Right cardiac atrium (tissue), 5 donors: ENCODE data around the gene FYN. TPM values are rescaled to one million over a fixed set of nuclear protein-coding genes. Genes with fewer than 3 reads are reported as not detected.

Source experiments
- ATAC-seq, 2 donors: fragments of 200-7000 bp; cut with Tn5 transposase; one replicate each; pipeline versions ENCODE4 v1.8.0 to v1.9.1; 2020; ENCODE audit warnings: moderate library complexity in 2 of 2, mild to moderate bottlenecking in 1 of 2
- DNase-seq, 3 donors: peaks; one replicate each; pipeline ENCODE4 v3.0.0-alpha.2; 2020
- H3K27ac ChIP-seq: one replicate; pipeline ENCODE4 v1.5.1; 2013; ENCODE audit warnings: mild to moderate bottlenecking, low read length, control low read depth, moderate library complexity
- H3K27me3 ChIP-seq: one replicate; pipeline ENCODE4 v1.6.1; 2013; ENCODE audit not compliant: control insufficient read depth, insufficient read depth
- H3K4me1 ChIP-seq: one replicate; pipeline ENCODE4 v1.6.1; 2013; ENCODE audit warnings: low read length; ENCODE audit not compliant: control insufficient read depth, insufficient read depth
- H3K4me3 ChIP-seq: one replicate; pipeline ENCODE4 v1.5.1; 2013; ENCODE audit warnings: low read length, control low read depth
- H3K9me3 ChIP-seq: one replicate; pipeline ENCODE4 v1.6.1; 2013; ENCODE audit warnings: low read length; ENCODE audit not compliant: control insufficient read depth
- WGBS: extraction: QIAGEN DNeasy Blood & Tissue Kit; methylation state at CpG from one replicate; pipeline ENCODE4 v1.1.7; 2013; 5-methylcytosine and 5-hydroxymethylcytosine counted together
- intact Hi-C, 4 donors: fragments of 100-400 bp; cut with DNase I; formaldehyde crosslinking; loops; one replicate each; pipeline versions ENCODE4 v1.11.0 to v1.14.0; 2022 to 2023
- polyA plus RNA-seq: library from polyadenylated mRNA; stranded (reverse); fragments of 200-250 nt; gene quantifications from one replicate; pipeline ENCODE4 v1.2.3, GENCODE V29; 2013
- total RNA-seq, 4 donors: library from RNA; stranded (reverse); fragmentation: NEBNext Ultra II Directional; extraction: Animal tissue kit (Norgen Biotek cat#: 25700); gene quantifications; one replicate each; pipeline ENCODE4 v1.2.1, GENCODE V29; 2021
- donor health status: healthy with polysubstance abuse.
- donor health status: DM: no; HTN: yes; CAD: no.
- donor health status: DM: no; HTN: no; CAD: no.
- donor health status: DM: no; HTN: yes; CAD: no; lungs with severe emphysema.
- donor health status: DM: yes; HTN: yes; CAD: no.

FYN gene
- total and polyA plus RNA-seq, 5 donors = 29.8 to 76.6 (median 73.3) TPM

DNA sequence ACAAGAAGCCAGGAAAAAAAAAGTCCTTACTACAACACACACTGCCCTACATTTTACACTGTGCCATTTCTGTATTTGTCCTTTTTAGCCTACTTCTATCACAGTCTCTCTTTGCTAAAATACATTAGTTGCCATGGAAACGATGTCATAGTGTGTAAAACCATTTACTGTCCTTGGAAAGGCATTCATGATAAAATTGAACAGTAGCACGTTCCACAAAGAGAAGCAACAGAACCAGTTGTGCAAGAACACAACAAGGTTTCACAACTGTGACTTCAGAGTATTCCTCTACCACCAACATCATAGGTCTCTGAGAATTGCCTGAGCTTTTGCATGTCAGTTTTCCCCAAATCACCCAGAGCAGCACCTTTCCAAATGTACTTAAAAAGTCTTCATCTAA is 20.5 kb downstream of the FYN start:
- Histone ChIP-seq H3K9me3 (no peaks in the 10 kb centered on the region), H3K27me3 (no peaks in the 10 kb centered on the region), H3K4me1 (peaks cover 30% of the 10 kb centered on the region), H3K27ac (no peak overlapping the region), H3K4me3 (no peak overlapping the region)
- WGBS = 47% methylated on average over 2 of the region's 2 CpGs
- intact Hi-C loops = loop anchor here in 1 of 4 donors (10.0 kb wide), 1 partner anchor 58 kb away; no protein-coding TSS in a partner anchor
- ATAC-seq (peak; percentile 9 to 29), DNase-seq (no peak)

DNA sequence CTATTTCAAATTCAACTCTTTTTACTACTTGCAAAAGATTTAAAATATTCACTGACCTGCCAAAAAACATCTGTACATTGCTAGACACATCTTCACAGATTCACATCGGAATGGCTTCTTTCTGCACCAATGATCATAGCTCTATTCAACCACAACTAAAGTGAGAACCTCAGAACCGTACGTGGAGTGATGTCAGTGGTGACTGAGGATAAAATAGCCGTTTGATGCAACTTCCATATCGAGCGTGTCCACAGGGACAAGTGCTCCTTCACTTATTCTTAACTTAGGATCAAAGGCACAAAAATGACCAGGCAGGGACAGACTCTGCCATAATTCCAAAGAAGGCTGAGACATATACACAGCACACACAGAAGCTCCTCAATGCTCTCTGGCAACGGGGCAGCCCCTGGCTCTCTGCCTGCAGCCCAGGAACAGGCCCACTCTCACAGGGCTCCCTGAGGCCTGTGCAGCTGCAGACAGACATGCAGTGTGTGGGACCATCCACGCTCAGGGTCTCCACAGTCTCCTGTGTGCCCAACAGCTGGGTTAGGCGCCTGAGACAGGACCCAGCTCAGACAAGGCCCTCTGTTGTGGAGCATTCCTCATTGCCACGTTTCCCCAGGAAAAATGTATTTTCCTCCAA is 22.8 kb downstream of the FYN start:
- peaks cover 40% of the 10 kb centered on the region for H3K4me1 ChIP-seq
- intact Hi-C loops = loop anchor here in 1 of 4 donors (10.0 kb wide), 1 partner anchor 56 kb away; no protein-coding TSS in a partner anchor
- ATAC-seq (peak in 1 of 2 donors; percentile 47), DNase-seq (peak; percentile 46 to 80 (median 75))
- H3K27ac ChIP-seq = peak overlapping the region; percentile 44
- H3K4me3 ChIP-seq = no peak overlapping the region
- WGBS = 48% methylated on average over 10 of the region's 10 CpGs
- no peaks in the 10 kb centered on the region for H3K27me3 ChIP-seq
- H3K9me3 ChIP-seq = no peaks in the 10 kb centered on the region

DNA sequence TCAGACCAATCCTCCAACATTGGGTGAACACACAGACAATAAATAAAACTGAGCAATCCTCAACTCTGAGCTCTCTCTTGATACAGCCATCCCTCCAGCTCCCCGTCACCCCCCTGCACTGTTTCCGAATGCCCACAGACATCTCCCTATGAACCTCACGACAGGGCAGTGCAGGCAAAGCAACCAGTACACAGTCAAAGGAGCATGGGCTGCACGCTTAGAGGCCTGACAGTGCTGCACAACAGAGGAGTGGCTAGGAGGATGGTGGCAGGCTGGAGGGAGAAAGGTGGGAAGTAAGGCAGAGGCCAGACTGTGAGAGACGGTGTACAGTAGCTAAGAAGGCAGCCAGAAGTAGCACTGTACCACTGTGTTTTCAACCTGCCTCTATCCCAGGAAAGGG is 24.0 kb downstream of the FYN start:
- peaks cover 44% of the 10 kb centered on the region for H3K4me1 ChIP-seq
- ATAC-seq = peak; percentile 6 to 23
- WGBS = 62% methylated on average over 5 of the region's 5 CpGs
- no peak for DNase-seq
- no peaks in the 10 kb centered on the region for H3K27me3 ChIP-seq
- no peak overlapping the region for H3K4me3 ChIP-seq
- peak overlapping the region; percentile 1 for H3K27ac ChIP-seq
- H3K9me3 ChIP-seq = no peaks in the 10 kb centered on the region
- intact Hi-C loops = no loop called here

DNA sequence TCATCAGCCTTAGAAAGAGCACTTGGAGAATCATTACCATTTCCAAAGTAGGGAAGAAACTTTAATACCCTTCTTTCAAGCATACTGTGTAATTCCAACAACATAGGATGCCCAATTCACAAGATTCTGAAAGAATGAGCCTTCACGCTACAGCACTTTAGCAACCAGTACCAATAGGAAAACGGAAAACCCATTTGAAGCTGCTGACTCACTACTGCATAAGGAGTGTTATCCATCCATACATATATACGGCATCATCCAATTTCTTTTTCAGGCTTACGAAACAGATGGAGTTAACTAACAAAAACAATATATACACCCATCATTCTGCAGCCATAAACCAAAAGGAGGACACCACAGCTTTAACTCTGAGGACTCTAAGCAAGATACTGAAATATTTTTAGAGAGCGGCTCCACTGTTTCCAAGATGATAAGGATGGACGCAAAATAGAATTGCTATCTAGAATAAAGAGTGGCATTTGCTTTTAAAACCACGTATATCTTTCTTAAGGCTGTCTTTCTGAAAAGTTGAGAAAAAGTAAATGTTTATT is 24.9 kb downstream of the FYN start:
- intact Hi-C loops = no loop called here
- no peak for ATAC-seq
- DNase-seq = no peak
- 45% methylated on average over 7 of the region's 7 CpGs for WGBS
- Histone ChIP-seq H3K27me3 (no peaks in the 10 kb centered on the region), H3K4me3 (no peak overlapping the region), H3K4me1 (peaks cover 39% of the 10 kb centered on the region), H3K27ac (no peak overlapping the region), H3K9me3 (no peaks in the 10 kb centered on the region)

DNA sequence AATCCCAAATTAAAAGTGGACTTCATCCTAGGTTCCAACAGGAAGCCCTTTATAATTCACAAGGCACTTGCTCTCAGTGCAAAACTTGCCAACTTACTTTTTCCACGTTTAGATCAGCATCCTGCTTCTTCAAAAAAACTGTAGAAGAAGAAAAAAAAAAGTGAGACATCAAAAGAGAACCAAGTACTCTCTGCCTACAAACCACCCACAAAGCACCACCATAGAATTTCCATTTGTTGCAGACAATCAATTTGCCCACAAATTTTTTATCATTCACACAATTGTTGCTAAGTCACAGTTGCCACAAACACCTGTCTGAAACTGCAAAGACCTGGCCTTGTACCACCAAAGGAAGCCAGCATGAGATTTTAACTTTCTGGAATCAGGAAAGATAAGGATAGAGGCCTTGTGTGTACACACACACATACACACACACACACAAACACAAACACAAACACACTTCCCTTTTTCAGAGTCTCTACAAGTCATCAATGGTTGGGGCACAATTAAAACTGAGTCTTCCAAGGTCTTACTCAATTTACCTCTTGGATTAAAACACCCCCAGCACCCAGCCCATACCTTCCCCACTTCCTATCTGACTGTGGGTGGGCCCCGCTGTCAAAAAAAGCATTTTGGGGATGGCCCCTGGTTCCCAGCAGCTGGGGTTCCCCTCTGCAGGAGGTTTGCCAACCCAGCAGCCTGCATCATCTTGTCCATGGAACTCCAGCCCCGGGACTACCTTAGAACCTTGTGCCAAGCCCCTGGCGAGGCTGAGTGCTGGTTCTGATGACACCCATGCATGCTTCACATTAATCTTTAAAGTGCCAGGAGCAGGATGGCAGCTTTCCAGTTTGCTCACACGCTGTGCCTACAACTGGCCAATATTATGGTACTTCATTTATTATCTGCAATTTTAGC is 26.5 kb downstream of the FYN start:
- 46% methylated on average over 5 of the region's 5 CpGs for WGBS
- DNase-seq (peak; percentile 44 to 80 (median 76)), ATAC-seq (peak; percentile 20 to 31)
- Histone ChIP-seq H3K4me1 (peaks cover 42% of the 10 kb centered on the region), H3K27me3 (no peaks in the 10 kb centered on the region), H3K9me3 (no peaks in the 10 kb centered on the region), H3K27ac (no peak overlapping the region), H3K4me3 (no peak overlapping the region)
- intact Hi-C loops = no loop called here

DNA sequence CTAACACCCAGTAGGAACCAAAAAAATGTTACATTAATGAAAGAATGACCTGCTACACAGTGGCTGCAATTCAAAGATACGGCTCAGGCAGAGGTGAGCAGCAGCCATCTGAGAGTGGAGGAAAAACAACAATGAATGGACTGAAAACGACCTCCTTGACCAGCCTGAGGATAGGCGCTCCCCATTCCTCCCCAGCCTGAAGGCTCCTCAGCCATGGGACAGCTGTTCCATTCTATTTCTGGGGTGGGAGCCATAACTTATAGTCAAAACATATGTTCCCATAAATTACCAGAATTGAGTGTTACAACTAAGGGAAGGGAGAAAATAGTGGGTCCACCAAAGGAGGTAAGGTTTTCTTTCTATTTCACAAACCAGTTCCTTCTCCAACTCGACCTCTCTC is 27.2 kb downstream of the FYN start:
- DNase-seq (no peak), ATAC-seq (no peak)
- Histone ChIP-seq H3K4me3 (no peak overlapping the region), H3K4me1 (peaks cover 42% of the 10 kb centered on the region), H3K27me3 (no peaks in the 10 kb centered on the region), H3K9me3 (no peaks in the 10 kb centered on the region), H3K27ac (peak overlapping the region; percentile 13)
- intact Hi-C loops = no loop called here
- 74% methylated on average over 4 of the region's 4 CpGs for WGBS

DNA sequence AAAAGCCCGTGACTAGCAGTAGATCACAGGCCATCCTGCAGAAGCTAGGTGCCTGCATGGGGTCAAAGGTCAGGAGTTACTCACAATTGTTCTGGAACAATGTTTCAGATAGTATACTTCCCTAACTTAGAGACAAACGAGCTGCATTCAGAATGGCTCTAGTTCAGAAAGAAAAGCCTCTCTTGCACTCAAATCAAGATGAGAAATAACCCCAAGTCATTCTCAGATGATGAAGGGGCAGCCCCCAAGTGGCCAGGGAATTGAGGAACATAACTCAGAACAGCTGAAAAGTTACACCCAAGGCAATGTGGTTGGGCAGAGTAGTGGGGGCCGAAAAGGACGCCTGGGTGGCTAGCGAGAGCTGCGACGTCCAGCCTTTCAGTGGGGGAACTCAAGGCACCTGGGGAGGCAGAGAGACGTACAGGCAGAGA is 27.8 kb downstream of the FYN start:
- no peak for ATAC-seq
- WGBS = 77% methylated on average over 8 of the region's 8 CpGs

DNA sequence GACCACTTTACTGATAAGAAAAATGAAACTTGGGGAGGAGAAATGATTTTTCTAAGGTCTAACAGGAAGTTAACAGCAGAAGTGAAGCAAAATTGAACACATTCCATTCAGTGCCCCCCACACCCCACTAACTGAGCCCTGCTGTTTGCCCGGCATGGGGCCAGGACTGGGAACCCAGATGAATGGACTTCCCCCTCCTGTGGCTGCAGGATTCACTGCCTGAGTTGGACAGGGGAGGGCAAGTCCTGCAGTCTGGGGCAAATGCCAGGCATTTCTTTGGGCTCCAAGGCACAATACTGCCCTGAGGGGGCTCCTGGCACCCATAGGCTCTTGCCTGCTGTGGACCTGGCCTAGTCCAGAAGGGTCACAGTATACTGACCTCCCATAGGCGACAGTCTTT is 28.3 kb downstream of the FYN start:
- Histone ChIP-seq H3K9me3 (no peaks in the 10 kb centered on the region), H3K27ac (no peak overlapping the region), H3K4me3 (no peak overlapping the region), H3K4me1 (peaks cover 34% of the 10 kb centered on the region), H3K27me3 (no peaks in the 10 kb centered on the region)
- intact Hi-C loops = no loop called here
- 48% methylated on average over 2 of the region's 2 CpGs for WGBS
- ATAC-seq (peak in 1 of 2 donors; percentile 7), DNase-seq (peak; percentile 20 to 63 (median 57))

More for the DNA sequence above, 27.8 kb downstream of the FYN start:
- DNase-seq = no peak
- Histone ChIP-seq H3K4me1 (peaks cover 36% of the 10 kb centered on the region), H3K9me3 (no peaks in the 10 kb centered on the region), H3K4me3 (no peak overlapping the region), H3K27me3 (no peaks in the 10 kb centered on the region), H3K27ac (no peak overlapping the region)
- intact Hi-C loops = no loop called here

DNA sequence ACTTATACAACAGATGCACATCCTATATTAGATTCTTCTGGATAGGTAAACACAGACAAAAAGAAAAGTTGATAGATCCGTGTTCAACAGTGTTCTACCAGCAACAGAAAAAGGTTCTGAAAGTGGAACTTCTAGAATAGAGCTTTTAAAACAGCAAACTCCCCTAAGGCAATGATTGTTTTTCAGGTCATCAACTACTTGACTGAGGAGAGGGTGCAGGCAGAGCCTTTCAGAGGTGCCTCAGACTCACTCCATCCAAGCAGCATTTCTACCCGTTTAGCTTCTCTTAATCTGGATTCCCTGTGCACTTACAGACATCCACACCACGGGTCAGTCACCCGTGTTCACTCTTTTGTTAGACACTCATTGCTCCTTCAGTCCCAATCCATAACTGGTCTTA is 28.9 kb downstream of the FYN start:
- intact Hi-C loops = no loop called here

DNA sequence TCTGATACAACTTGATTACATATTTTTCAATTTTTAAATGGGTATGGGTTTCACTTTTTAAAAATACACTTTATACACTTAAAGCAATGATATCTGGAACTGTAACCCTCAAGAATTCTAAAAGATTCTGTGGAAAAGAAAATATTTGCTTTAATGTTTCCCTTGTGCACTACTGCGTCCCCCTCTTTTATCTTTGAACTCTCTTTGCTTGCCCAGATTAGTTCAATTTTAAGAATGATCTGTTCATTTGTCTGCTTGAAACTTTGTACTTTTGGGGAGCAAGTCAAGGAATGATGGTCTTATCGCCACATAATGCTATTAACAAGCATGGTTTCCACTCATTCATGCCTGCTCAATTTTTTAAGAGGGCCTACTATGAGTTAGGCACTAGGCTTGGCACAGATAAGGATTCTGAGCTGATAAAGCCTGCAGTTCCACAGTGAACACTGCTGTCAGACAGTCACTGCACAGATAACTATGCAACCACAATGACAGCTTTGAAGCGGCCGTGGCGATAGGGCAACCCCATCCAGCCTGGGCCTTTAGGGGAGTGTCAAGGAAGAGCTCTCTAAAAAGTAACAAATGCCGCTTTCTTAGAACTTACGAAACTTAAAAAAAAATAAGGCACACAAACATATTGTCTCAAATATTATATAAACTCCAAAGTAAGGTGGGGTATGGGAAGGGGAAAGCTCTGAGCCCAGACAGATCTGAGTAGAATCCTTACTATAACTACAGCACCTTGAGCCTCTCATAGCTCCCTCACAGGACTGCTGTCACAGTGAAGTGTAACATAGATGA is 29.7 kb downstream of the FYN start:
- no peak overlapping the region for H3K27ac ChIP-seq
- H3K27me3 ChIP-seq = no peaks in the 10 kb centered on the region
- DNase-seq (peak in 2 of 3 donors; percentile 44 to 63), ATAC-seq (peak; percentile 64)
- peaks cover 29% of the 10 kb centered on the region for H3K4me1 ChIP-seq
- 49% methylated on average over 7 of the region's 7 CpGs for WGBS
- H3K4me3 ChIP-seq = no peak overlapping the region
- intact Hi-C loops = no loop called here
- no peaks in the 10 kb centered on the region for H3K9me3 ChIP-seq

More for the DNA sequence above, 28.9 kb downstream of the FYN start:
- WGBS = 43% methylated on average over 4 of the region's 4 CpGs
- Histone ChIP-seq H3K27me3 (no peaks in the 10 kb centered on the region), H3K27ac (no peak overlapping the region), H3K9me3 (no peaks in the 10 kb centered on the region), H3K4me3 (no peak overlapping the region), H3K4me1 (peaks cover 29% of the 10 kb centered on the region)
- no peak for DNase-seq
- ATAC-seq = no peak
